GM18499 (cell line): ENCODE data around the gene KCNA2.

Experiments
- ATAC-seq: cut with Tn5 transposase; IDR thresholded peaks from one replicate; pipeline ENCODE4 v1.9.1; 2021; ENCODE audit warnings: moderate number of reproducible peaks; ENCODE audit not compliant: insufficient read depth, unreplicated experiment

The KCNA2 gene

DNA sequence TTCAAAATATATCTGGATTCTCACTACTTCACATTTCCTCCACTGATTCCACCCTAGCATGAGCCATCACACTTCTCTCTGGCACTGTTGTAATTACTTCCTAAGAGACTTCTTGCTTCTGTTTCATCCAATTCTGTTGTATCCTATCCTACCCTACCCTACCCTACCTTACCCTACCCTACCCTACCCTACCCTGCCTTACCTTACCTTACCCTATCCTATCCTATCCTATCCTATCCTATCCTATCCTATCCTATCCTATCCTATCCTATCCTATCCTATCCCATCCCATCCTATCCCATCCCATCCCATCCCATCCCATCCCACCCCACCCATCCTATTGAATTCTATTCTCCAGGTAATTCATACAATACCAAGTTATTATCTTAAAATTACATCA is 29.7 kb downstream of the KCNA2 start:
- no peak for ATAC-seq

DNA sequence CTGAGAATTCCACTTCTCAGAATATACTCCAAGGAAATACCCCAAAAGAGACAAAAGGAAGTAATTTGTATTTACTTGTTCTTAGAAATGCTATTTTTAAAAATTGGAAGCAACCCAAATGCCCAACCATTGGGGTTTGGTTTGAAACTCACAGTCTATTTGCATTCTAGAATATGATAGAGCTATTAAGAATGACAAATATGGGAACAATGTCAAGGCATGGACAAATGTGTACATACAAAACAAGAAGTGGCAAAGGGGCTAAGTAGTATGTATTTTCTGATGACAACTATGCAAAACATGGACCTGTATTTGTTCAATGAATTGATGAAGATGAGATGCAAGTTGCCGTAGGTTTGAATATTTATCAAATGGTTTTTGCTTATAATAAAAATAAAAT is 32.8 kb downstream of the KCNA2 start:
- no peak for ATAC-seq

DNA sequence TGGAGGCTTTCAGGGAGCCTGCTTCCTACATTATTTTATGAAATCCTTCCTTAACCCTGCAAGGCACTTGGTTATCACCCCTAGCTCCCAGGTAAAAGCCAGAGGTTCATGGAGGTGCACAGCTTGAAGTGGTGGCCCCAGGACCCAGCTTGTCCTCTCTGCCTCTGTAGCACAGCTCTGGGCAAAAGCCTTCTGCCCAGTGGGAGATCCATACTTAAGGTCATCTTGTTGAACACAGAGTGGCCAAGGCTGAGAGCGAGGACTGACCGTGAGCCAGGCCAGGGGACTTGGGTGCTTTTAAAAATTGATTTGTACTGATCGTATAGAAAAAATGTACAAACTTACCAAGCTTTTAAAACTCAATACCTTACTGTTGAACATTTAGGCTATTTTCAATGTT is 33.4 kb downstream of the KCNA2 start:
- ATAC-seq, result no peak

DNA sequence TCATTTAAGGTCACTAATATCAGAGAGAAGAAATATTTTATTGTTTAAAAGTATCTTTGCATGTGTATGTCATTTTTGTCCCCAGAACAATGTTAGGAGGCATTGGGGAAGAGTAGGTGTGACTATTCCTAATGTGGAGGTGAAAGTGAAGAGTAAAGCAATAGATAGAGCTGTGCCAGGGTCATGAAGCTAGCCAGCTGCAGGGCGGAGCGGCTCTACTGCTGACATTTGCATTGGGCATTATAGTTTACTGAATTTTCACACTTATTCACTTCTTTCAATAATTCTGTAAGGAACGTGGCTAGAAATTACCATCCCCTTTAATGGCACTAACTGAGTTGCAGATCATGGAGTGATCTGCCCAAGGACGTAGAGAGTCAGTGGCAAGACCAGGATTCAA is 35.3 kb downstream of the KCNA2 start:
- no peak for ATAC-seq

DNA sequence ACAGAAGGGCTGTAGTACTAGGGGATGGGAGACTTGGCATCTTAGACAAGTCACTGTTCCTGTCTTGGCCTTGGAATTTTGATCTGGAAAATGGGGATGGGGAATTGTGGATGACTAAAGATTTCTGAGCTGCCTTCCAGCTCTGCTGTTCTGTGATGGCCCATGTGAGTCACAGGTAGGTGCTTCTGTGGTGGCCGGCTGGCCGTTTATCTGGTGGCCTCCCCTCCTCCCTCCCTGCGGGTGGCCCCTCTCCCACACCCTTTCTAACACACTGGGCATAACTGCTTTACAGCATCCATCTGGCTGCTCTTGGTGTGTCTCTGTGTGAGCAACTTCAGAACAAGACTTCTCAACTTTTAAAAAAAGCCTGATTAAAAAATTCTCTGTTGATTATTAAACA is 35.9 kb downstream of the KCNA2 start:
- no peak for ATAC-seq

DNA sequence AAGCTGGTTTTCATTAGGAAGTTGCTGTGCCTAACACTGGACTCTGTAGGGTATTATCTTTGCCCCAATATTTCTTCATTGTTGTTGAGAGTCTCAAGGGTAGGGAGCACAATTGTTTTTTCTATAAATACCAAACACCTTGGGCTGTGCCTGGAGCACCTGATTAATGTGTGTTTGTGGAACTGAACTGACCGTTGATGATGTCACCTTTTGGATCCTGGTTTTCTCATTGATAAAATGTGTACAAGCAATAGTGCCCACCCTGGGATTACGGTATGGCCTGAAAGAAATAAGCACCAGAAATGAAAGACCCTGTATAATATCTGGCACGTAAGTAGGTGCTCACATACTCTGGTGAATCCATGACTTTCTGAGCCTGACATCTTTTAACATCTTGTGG is 39.3 kb downstream of the KCNA2 start:
- no peak for ATAC-seq

DNA sequence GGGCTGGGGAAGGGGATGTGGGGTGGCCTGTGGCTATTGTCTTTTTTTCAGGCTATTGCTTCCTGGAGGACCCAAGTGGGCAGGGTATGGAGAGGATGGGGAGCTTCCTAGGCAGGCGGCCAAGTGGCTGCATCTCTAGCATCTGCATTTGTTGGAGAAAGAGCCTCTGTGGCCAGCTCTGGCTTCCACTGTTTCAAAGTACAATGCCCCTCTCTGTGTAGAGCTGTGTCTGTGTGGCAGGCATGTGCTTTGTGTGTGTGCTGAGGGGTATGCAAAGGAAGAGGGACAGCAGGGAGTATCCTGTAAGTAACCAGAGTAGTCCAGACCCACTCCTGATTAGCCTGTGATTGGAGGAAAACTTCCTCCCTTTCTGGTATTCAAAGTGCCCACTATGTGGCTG is 40.6 kb downstream of the KCNA2 start:
- no peak for ATAC-seq

DNA sequence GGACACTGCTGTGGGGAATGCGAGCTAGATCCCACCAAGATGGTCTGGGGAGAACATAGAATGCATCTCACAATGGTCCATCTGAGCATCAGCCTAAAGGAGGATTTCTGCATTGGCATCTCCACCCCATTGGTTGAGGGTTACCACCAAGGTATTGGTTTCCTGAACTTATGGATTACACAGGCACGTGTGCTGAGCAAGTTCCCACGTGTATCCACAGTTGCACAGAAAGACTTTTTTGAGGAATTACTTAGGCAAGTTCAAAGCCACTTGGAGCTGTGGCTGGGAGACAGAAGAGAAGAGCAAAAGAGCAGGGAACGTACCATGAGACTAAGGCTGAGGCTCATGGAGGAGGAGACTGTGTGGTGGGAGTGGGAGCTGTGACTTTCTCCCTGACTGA is 43.1 kb downstream of the KCNA2 start:
- no peak for ATAC-seq

DNA sequence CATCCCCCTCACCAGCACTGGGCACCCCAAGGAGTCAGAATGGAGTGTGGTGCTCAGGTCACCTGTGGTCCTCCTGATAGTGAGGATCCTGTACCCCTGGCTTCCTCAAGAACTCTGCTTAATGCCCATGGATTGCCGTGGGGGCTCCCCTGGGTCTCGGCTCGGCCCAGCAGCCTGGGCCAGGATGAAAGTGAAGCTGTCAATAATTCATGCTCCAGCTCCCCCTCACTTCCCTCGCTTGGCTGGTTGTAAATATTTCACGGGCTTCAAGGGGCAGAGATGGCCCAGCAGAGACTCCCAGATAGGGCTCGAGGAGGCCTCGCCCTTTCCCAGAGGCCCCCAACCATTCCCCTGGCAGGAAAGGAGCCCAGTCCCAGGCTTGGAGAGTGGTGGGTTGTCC is 44.6 kb downstream of the KCNA2 start:
- no peak for ATAC-seq

DNA sequence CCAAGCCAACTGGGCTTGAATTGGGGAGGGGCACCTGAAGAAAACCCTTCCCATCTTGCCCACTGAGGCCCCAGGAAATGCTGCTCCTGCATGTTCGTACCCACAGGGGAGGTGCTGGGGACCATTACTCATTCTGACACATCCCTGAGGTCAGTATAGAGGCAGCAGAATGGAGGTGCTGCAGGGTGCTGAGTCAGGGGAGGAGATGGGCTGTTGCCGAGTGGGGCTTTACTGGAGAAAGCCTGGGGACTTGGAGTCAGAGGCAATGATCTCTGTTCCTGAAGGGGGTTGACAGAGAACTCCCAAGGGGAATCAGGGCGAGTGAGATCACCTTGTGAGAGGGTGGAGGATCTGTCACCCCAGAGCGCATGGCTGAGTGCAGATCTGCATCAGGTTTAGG is 47.0 kb downstream of the KCNA2 start:
- no peak for ATAC-seq

DNA sequence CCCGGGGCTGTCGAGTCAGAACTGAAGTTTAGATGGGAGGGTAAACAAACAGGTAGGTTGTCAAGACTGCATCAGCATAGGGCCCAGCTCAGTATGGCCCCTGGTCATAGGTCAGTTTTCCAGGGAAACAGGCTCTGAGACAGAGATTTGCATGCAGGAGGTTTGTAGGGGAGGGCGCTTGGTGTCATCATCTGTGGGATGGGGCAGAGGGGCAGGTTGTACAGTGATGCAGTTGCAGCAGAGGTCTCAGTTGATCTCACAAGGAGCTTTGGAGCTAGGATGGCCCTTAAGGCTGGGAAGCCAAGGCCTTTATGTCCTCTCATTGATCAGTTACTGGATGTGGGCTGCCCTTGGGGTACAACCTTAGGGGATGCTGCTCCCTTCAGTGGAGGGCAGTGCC is 48.7 kb downstream of the KCNA2 start:
- ATAC-seq, result no peak

DNA sequence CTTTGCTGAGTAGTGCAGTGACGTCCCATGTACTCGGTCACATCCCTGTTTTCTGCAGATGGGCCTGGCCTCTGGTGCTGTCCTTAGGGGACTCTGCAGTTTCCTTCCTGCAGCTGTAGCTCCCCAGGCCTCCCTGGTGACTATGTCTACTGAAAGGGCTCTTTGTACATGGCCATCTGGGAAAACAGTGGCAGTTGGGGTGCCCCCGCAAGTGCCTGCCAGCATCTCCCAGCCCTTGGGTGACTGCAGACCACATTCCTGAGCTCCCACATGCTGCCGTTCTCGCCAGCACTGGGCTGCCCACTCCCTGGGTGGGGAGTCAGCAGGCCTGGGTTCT is 49.7 kb downstream of the KCNA2 start:
- ATAC-seq, result no peak

DNA sequence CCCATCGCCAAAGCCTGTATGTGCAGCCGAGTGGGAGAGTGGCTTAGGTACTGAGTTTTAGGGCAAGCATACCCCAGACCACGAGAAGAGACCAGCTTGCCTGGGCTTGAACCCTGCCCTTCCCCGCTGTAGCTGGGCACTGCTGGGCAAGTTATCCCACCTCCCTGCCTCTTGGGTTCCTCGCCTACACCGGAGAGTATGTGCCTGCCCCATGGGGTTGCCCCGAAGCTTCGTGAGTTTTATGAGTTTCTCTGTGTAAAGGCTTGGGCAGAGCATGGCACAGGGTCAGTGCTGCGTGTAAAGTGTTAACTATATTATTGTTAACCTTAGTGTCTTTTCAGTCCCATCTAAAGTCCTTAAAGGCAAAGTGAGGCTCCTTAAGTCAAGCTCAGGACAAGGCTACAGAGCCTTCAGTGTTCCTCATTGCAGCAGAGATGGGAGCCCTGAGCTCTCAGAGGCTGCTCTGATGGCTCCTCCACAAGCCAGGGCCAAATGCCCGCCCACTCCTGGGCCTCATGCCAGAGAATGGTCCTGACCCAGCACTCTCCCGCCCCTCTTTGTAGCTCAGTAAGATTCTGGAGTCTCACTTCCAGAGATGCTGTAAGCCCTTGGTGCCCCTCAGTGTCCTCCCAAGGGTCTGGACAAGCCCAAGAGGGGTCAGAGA is 50.2 kb downstream of the KCNA2 start:
- no peak for ATAC-seq

DNA sequence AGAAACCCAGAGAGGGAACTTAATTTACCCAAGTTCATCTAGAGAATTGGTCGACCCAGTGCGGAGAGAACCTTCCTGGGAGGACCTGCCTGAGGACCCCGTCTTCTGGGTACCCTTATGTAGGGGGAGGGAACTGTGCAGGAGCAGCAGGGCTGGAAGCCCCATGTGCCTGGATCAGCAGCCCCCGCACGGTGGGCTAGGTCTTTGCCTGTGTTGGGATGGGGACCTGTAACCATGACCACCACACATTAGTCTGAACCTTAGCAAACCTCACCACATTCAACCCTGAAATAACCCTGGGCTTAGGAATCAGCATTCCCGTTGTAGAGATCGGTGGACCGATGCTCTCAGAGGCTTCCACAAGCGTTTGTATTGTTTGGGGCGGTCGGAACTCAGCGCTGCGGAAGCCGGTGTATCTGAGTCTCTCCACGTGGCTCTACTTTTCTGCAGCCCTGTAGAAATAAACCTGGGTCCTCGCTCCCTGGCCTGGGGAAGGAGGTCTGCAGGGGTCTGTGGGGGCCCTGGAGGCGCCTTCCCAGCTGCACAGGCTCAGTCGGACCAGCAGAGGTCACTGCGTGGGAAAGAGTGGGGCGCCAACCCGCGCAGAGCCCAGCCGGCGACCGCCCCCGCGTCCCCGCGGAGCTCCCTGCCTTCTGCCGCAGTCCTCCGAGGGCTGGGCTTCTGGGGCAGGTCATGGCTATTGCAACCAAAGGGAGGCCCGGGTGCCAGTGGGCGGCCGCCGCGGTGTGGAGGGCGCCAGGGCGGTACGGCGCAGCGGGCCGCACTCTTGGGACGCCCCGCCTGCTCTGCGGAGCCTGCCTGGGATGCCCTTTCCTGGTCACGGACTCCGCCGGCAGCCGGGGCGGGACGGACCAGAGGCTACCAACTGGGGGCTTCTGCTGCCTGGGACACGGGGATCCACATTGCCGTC is 51.0 kb downstream of the KCNA2 start:
- ATAC-seq, result no peak

DNA sequence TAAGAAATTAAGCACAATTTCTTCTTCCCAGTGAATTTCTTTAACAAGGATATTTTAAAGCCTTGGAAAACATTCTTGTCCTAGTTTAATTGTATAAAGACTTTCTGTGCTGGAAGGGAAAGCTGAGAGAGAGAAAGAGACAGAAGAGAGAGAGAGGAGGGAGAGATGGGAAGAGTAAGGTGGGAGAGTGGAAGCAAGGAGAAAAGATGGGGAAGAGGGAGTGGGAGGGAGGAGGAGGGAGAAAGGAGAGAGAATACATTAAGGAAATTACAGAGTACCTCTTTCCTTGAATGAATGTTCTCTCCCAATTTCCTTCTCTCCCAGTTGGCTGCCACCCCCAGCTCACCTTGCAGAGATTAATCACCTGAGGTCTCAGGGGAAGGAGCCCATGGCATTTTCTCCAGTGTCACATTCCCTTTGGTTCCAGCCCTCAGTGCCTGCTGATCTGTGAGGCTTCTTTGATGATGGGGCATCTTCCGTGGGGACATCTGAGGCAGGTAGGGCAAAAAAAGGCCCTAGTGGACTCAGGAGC is 54.8 kb downstream of the KCNA2 start:
- no peak for ATAC-seq

DNA sequence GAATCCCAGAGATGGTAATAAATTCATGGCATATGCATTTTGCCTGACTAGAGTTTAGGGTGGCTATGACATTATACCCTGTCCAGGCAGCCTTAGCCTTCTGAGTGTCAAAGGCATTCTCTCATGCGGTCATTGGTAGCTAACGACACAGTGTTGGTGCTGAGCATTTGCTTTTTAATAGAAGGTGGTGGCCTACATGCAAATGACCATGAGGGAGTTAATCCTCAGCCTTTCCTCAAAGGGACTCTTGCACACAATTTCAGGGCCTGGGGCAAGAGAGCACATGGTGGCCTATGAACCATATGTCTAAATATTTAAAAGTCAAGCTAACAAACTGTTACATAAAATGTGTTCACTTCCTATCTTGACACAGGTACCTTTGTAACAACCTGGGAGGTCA is 56.3 kb downstream of the KCNA2 start:
- ATAC-seq, result no peak

DNA sequence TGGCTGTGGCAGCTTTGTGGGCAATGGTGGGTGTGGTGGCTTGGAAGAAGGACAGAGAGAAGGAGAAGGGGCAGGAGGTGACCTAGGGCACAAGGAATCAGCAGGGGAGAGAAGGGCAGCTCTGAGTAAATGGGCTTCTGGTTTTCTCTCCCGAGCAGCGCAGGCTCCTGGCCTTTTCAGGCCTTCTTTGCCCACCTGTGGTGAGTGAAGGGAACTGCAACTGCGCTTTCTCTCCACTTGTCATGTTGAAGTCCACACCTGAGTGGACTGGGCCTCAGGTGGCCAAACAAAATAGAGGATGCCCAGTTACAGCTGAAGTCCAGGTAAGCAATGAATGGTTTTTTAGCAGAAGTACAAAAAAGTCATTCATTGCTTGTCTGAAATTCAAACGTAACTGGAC is 57.8 kb downstream of the KCNA2 start:
- ATAC-seq, result no peak

DNA sequence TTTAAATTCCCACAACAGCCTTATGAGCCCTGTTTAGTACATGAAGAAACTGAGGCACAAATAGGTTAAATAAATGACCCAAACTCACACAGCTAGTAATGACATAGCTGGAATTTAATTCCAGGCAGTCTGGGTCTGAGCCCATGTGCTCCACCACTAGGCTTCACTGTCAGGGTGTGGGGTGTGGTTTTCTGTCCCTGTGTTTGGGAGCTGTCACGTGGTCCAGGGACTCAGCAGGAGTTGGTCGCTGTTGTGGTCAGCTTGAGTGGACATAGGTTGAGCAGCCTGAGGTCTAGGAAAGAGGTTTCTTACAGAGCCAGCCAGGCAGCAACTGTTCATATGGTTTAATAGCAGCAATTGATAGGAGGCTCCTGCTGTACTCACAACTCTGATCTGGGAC is 59.1 kb downstream of the KCNA2 start:
- ATAC-seq, result no peak

DNA sequence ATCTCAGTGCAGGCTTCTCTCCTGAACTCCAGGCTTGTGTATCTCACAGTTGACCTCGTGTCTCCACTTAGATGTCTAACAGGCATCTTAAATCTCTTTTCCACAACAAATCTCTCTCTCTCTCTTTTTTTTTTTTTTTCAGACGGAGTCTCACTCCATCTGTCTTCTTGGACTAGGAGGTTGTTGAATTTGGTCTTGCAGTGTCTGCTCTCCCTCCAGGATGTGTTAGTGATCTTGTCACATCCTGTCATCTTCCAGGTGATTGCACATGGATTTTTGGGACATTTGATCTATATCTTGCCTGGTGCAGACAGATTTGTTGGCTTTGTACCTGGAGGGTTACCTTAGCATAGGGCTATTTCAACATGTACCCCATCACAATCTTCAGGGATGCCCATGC is 60.7 kb downstream of the KCNA2 start:
- no peak for ATAC-seq

DNA sequence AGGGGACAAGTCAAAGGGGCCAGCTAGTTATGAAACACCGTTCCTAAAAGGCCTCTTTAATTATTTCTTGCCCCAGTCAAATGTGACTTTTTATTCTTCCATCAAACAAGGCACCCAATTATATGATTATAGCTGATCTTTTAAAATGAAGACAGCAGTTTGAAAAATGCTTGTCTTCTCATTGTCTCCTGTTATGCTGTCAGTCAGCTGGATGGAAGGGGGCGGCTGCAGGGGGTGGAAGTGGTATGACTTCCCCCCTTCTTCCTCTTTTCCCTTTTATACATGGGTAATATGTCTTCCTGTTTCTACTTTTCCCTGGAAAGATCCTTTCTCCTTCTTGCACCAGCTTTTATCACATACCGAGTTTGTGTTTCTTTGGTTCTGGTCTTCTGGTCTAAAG is 61.4 kb downstream of the KCNA2 start:
- ATAC-seq, result no peak
